ENCODE measurements around the gene MPPED1.

MPPED1 gene

DNA sequence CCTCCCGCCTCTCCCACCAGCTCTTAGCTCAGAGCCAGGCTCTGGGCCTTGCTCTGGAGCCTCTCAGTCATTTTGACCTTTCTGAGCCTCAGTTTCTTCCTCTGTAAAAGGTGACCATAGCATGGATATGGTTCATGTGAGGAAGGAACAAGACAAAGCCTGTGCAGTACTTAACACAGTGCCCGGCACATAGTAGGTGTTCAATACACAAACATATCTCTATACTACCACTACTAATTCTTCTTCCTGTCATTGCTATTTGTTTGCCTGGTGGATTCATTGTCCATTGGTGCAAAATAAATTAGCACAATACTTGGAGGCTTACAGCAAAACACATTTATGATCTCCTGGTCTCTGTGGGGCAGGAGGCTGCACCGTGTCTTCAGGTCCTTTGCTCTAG, 21.6 kb upstream of the MPPED1 start:
- no peak overlapping the region for H3K27ac ChIP-seq
- no peaks in the 10 kb centered on the region for H3K36me3 ChIP-seq (ENCODE audit: insufficient read depth, low read length)
- no peak overlapping the region for H3K9ac ChIP-seq (ENCODE audit: insufficient read length)
- no peak for DNase-seq (ENCODE audit: low read depth, low spot score)
- H3K9me3 ChIP-seq (ENCODE audit: low read depth, low read length), result no peaks in the 10 kb centered on the region
- no peak overlapping the region for H3K4me3 ChIP-seq
- TF ChIP-seq FOXP2 (optimal IDR thresholded peaks at IDR 0.05; ENCODE audit: control extremely low read depth, extremely low read length, insufficient read depth) (no peak), EZH2 (IDR thresholded peaks at IDR 0.05) (no peak), POLR2AphosphoS5 (IDR thresholded peaks at IDR 0.05; ENCODE audit: borderline replicate concordance, low read depth, low read length) (no peak)

DNA sequence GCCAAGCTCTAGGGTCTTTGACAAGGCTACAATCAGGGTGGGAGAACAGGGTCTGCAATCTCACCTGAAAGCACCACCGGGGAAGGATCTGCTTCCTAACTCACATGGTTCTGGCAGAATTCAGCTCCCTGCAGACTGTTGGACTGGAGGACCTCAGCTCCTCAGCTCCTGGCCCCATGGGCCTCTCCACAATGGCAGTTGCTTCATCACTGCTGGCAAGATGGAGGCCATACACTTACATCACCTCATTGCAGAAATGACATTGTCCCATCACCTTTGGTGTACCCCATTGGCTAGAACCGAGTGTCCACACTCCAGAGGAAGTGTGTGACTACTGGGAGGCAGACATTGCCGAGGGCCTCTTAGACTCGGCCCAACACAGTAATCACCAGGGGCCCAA, 20.9 kb upstream of the MPPED1 start:
- H3K36me3 ChIP-seq (ENCODE audit: insufficient read depth, low read length), result no peaks in the 10 kb centered on the region
- H3K9ac ChIP-seq (ENCODE audit: insufficient read length), result no peak overlapping the region
- no peak for DNase-seq (ENCODE audit: low read depth, low spot score)
- H3K27ac ChIP-seq, result no peak overlapping the region
- TF ChIP-seq POLR2AphosphoS5 (IDR thresholded peaks at IDR 0.05; ENCODE audit: borderline replicate concordance, low read depth, low read length), result no peak
- no peak for TF ChIP-seq EZH2 (IDR thresholded peaks at IDR 0.05)
- TF ChIP-seq FOXP2 (optimal IDR thresholded peaks at IDR 0.05; ENCODE audit: control extremely low read depth, extremely low read length, insufficient read depth), result no peak
- no peak overlapping the region for H3K4me3 ChIP-seq
- no peaks in the 10 kb centered on the region for H3K9me3 ChIP-seq (ENCODE audit: low read depth, low read length)

DNA sequence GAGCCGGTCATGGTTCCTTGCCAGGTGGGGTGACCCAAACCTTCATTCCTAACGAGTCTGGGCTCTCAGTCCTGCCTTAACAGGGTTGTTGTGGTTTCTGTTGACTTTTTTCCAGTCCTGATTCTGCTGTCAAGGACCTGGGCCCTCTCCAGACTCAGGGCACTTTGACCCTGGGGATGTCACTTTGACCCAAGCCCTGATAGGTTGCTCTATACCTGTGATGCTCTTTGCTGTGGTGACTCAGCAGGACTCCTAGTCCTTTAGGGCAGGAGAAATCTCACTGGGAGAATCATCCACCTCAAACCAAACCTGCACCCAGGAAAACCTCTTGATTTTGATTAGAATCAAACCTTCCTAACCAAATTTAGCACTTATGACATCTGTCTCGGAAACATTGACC, 20.5 kb upstream of the MPPED1 start:
- Histone ChIP-seq H3K27ac (no peak overlapping the region), H3K4me3 (no peak overlapping the region), H3K9ac (ENCODE audit: insufficient read length) (no peak overlapping the region), H3K9me3 (ENCODE audit: low read depth, low read length) (no peaks in the 10 kb centered on the region), H3K36me3 (ENCODE audit: insufficient read depth, low read length) (no peaks in the 10 kb centered on the region)
- DNase-seq (ENCODE audit: low read depth, low spot score), result no peak
- no peak for TF ChIP-seq EZH2 (IDR thresholded peaks at IDR 0.05)
- no peak for TF ChIP-seq POLR2AphosphoS5 (IDR thresholded peaks at IDR 0.05; ENCODE audit: borderline replicate concordance, low read depth, low read length)
- no peak for TF ChIP-seq FOXP2 (optimal IDR thresholded peaks at IDR 0.05; ENCODE audit: control extremely low read depth, extremely low read length, insufficient read depth)

DNA sequence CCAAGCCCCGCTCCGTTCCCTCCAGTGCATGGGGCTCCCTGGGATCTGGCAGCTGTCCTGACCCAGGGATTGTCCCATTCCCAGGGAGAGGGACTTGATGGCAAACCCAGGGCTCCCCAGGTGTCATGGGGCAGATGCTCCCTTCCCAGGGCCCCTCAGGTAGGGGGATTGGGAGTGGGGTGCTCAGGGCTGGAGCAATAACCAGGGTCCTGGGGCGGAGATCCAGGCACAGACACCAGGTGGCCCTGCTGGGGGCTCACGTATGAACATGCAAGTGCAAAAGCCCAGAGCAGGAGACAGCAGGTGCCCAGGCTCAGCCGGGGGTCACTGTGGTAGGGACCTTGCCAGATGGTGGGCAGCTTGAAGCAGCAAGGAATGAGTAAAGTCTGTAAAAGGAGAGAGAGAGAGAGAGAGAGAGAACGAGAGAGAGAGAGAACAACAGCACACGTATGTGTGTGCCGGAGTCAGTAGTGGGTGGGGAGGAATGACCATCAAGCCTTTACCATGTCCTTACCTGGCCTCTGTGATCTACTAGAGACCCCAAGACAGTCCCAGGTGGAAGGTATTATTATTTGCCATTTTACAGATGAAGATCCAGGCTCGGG, 19.3 kb upstream of the MPPED1 start:
- no peaks in the 10 kb centered on the region for H3K9me3 ChIP-seq (ENCODE audit: low read depth, low read length)
- H3K27ac ChIP-seq, result no peak overlapping the region
- TF ChIP-seq EZH2 (IDR thresholded peaks at IDR 0.05) (no peak), POLR2AphosphoS5 (IDR thresholded peaks at IDR 0.05; ENCODE audit: borderline replicate concordance, low read depth, low read length) (no peak), FOXP2 (optimal IDR thresholded peaks at IDR 0.05; ENCODE audit: control extremely low read depth, extremely low read length, insufficient read depth) (no peak)
- no peak overlapping the region for H3K4me3 ChIP-seq
- no peak for DNase-seq (ENCODE audit: low read depth, low spot score)
- H3K9ac ChIP-seq (ENCODE audit: insufficient read length), result no peak overlapping the region
- H3K36me3 ChIP-seq (ENCODE audit: insufficient read depth, low read length), result no peaks in the 10 kb centered on the region

- TF ChIP-seq FOXP2 (optimal IDR thresholded peaks at IDR 0.05; ENCODE audit: control extremely low read depth, extremely low read length, insufficient read depth), result no peak
- no peak for TF ChIP-seq POLR2AphosphoS5 (IDR thresholded peaks at IDR 0.05; ENCODE audit: borderline replicate concordance, low read depth, low read length)
- TF ChIP-seq EZH2 (IDR thresholded peaks at IDR 0.05), result no peak
- Histone ChIP-seq H3K9ac (ENCODE audit: insufficient read length) (no peak overlapping the region), H3K4me3 (no peak overlapping the region), H3K9me3 (ENCODE audit: low read depth, low read length) (no peaks in the 10 kb centered on the region), H3K27ac (no peak overlapping the region), H3K36me3 (ENCODE audit: insufficient read depth, low read length) (no peaks in the 10 kb centered on the region)
- DNase-seq (ENCODE audit: low read depth, low spot score), result no peak
These were observed 18.5 kb upstream of the MPPED1 start for GRCh38 chr22:43393132-43393843.

DNA sequence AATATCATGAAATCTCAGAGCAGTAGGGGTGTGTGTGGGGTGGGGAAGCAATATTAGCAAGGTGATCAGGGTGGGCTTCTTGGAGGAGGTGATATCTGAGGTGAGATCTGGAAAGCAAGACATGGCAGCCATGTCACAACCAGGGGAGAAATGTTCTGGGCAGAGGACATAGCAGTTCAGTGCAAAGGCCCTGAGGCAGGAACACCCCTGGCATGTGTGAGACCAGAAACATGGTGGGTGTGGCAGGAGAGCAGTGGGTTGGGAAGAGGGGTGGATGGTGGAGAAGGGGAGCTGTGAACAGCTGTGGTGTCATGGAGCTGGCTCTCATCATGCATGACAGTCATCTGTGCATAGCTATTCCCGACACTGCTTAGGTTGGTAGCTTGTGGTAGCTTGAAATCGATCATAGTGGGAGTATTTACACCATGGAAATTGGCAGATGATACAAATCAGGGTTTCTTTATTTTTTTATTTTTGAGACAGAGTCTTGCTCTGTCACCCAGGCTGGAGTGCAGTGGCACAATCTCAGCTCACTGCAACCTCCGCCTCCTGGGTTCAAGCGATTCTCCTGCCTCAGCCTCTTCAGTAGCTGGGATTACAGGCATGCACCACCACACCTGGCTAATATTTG, 17.9 kb upstream of the MPPED1 start:
- no peak for DNase-seq (ENCODE audit: low read depth, low spot score)
- Histone ChIP-seq H3K27ac (no peak overlapping the region), H3K9me3 (ENCODE audit: low read depth, low read length) (no peaks in the 10 kb centered on the region), H3K9ac (ENCODE audit: insufficient read length) (no peak overlapping the region), H3K36me3 (ENCODE audit: insufficient read depth, low read length) (no peaks in the 10 kb centered on the region), H3K4me3 (no peak overlapping the region)
- TF ChIP-seq POLR2AphosphoS5 (IDR thresholded peaks at IDR 0.05; ENCODE audit: borderline replicate concordance, low read depth, low read length), result no peak
- TF ChIP-seq FOXP2 (optimal IDR thresholded peaks at IDR 0.05; ENCODE audit: control extremely low read depth, extremely low read length, insufficient read depth), result no peak
- no peak for TF ChIP-seq EZH2 (IDR thresholded peaks at IDR 0.05)

DNA sequence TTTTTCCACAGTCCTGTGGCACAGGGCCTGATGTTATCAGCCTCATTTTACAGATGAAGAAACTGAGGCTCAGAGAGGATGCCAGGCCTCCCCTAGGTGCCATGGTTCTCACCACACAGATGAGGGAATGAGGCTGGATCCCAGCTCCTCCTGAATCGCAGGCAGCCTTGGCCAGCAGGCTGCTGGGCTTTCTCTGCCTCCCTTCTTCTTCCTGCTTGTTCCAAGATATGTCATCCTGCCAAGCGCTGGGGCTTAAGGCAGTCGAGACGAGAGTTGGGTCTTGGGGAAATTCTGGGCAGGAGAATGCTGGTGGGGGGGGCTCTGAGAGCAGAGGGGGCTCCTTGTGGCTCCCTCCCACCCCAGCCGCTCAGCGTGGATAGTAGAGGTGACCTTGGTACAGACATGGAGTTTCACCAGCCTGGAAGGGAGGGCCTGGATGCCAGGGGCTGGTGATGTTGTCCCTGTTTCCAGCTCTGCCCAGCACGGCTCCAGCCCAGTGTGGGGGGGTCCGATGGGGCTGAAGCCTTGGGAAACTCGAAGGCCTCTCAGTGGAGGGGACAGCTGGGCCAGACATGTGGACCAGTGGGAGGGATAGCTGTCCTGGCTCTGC, 16.6 kb upstream of the MPPED1 start:
- no peak overlapping the region for H3K9ac ChIP-seq (ENCODE audit: insufficient read length)
- no peaks in the 10 kb centered on the region for H3K36me3 ChIP-seq (ENCODE audit: insufficient read depth, low read length)
- no peak for TF ChIP-seq POLR2AphosphoS5 (IDR thresholded peaks at IDR 0.05; ENCODE audit: borderline replicate concordance, low read depth, low read length)
- TF ChIP-seq FOXP2 (optimal IDR thresholded peaks at IDR 0.05; ENCODE audit: control extremely low read depth, extremely low read length, insufficient read depth), result no peak
- no peak for TF ChIP-seq EZH2 (IDR thresholded peaks at IDR 0.05)
- H3K4me3 ChIP-seq, result no peak overlapping the region
- no peak overlapping the region for H3K27ac ChIP-seq
- DNase-seq (ENCODE audit: low read depth, low spot score), result no peak
- no peaks in the 10 kb centered on the region for H3K9me3 ChIP-seq (ENCODE audit: low read depth, low read length)

GRCh38 chr22:43396321-43396933, 15.4 kb upstream of the MPPED1 start:
- no peak overlapping the region for H3K27ac ChIP-seq
- no peaks in the 10 kb centered on the region for H3K36me3 ChIP-seq (ENCODE audit: insufficient read depth, low read length)
- TF ChIP-seq FOXP2 (optimal IDR thresholded peaks at IDR 0.05; ENCODE audit: control extremely low read depth, extremely low read length, insufficient read depth) (no peak), EZH2 (IDR thresholded peaks at IDR 0.05) (no peak), POLR2AphosphoS5 (IDR thresholded peaks at IDR 0.05; ENCODE audit: borderline replicate concordance, low read depth, low read length) (no peak)
- H3K9ac ChIP-seq (ENCODE audit: insufficient read length), result no peak overlapping the region
- H3K4me3 ChIP-seq, result no peak overlapping the region
- DNase-seq (ENCODE audit: low read depth, low spot score), result no peak
- H3K9me3 ChIP-seq (ENCODE audit: low read depth, low read length), result no peaks in the 10 kb centered on the region
